ENCODE measurements around the gene CNNM2. TPM values are rescaled to one million over a fixed set of nuclear protein-coding genes. Genes with fewer than 3 reads are reported as not detected.
"Not testable (repeated sequence)": the region's sequence is repeated elsewhere in the genome, so short reads cannot be mapped to it uniquely, and the experiment has no call there.

CNNM2 gene
- total RNA-seq, 4 donors from 2014 or later: 9.9 to 21.0 (median 10.5) TPM

DNA sequence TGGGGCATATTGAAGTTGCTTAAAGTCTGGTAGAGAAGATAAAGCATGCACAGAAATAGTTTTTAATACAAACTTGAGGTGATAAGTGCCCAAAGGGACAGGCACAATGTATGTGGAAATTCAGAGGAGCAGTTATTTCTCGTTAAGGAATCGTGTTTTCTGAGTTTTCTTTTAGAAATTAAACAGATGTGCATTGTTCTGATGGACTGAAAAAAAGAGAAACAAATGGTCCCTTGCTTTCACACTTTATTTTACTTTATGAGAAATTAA is 45.6 kb downstream of the CNNM2 start:
- H3K27me3 ChIP-seq: no peaks in the 10 kb centered on the region
- WGBS, 2 donors: 30 to 33% methylated on average over 2 of the region's 2 CpGs

DNA sequence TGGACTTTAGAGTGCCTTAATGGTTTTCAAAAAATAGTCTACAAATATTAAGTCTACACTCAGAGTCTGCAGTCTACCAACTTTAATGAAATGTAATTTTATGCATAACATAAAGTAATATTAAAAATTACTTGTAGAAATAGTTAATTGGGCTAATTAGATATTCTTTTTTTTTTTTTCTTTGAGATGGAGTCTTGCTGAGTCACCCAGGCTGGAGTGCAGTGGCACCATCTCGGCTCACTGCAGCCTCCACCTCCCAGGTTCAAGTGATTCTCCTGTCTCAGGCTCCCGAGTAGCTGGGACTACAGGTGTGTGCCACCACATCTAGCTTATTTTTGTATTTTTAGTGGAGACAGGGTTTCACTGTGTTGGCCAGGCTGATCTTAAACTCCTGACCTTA is 46.0 kb downstream of the CNNM2 start:
- H3K9me3 ChIP-seq; DNase-seq (ENCODE audit: low spot score in 2 of 2); H3K36me3 ChIP-seq; H3K4me1 ChIP-seq; H3K4me3 ChIP-seq; H3K27ac ChIP-seq; H3K27me3 ChIP-seq: not testable (repeated sequence)
- 92 to 94% methylated on average over 2 of the region's 2 CpGs for WGBS, 2 donors

More for the DNA sequence above, 45.6 kb downstream of the CNNM2 start:
- Histone ChIP-seq H3K4me3 (no peak overlapping the region), H3K4me1 (peaks cover 0 to 5% (median 0%) of the 10 kb centered on the region in 4 donors), H3K9me3 (no peaks in the 10 kb centered on the region), H3K36me3 (no peaks in the 10 kb centered on the region), H3K27ac (no peak overlapping the region)
- TF ChIP-seq EP300 (IDR thresholded peaks at IDR 0.05) (no peak), POLR2A (IDR thresholded peaks at IDR 0.05) (no peak)
- TF ChIP-seq, protein P1, sequence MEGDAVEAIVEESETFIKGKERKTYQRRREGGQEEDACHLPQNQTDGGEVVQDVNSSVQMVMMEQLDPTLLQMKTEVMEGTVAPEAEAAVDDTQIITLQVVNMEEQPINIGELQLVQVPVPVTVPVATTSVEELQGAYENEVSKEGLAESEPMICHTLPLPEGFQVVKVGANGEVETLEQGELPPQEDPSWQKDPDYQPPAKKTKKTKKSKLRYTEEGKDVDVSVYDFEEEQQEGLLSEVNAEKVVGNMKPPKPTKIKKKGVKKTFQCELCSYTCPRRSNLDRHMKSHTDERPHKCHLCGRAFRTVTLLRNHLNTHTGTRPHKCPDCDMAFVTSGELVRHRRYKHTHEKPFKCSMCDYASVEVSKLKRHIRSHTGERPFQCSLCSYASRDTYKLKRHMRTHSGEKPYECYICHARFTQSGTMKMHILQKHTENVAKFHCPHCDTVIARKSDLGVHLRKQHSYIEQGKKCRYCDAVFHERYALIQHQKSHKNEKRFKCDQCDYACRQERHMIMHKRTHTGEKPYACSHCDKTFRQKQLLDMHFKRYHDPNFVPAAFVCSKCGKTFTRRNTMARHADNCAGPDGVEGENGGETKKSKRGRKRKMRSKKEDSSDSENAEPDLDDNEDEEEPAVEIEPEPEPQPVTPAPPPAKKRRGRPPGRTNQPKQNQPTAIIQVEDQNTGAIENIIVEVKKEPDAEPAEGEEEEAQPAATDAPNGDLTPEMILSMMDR (IDR thresholded peaks at IDR 0.05): no peak
- no peak for DNase-seq (ENCODE audit: low spot score in 2 of 2)

DNA sequence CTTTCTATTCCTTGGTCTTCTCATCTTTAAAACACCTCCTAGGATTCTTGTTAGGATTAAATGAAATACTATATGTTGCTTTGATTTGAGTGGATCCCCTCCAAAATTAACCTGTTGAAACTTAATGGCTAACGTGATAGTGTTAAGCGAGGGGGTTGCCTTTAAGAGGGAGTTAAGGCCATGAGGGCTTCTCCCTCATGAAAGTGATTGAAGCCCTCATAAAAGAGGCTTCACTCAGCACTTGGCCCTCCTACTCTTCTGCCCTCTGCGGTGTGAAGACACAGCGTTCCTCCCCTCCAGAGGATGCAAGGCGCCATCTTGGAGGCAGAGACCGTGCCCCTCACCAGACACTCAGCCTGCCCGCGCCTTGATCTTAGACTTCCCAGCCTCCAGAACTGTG is 46.6 kb downstream of the CNNM2 start:
- Histone ChIP-seq H3K27me3 (no peaks in the 10 kb centered on the region), H3K4me3 (no peak overlapping the region), H3K4me1 (peaks cover 0 to 5% (median 0%) of the 10 kb centered on the region in 4 donors), H3K36me3 (no peaks in the 10 kb centered on the region), H3K9me3 (no peaks in the 10 kb centered on the region), H3K27ac (no peak overlapping the region)
- no peak for DNase-seq (ENCODE audit: low spot score in 2 of 2)
- no peak for TF ChIP-seq POLR2A (IDR thresholded peaks at IDR 0.05)
- TF ChIP-seq, protein P1 (IDR thresholded peaks at IDR 0.05): no peak
- TF ChIP-seq EP300 (IDR thresholded peaks at IDR 0.05): no peak
- WGBS, 2 donors: 89 to 92% methylated on average over 8 of the region's 8 CpGs

DNA sequence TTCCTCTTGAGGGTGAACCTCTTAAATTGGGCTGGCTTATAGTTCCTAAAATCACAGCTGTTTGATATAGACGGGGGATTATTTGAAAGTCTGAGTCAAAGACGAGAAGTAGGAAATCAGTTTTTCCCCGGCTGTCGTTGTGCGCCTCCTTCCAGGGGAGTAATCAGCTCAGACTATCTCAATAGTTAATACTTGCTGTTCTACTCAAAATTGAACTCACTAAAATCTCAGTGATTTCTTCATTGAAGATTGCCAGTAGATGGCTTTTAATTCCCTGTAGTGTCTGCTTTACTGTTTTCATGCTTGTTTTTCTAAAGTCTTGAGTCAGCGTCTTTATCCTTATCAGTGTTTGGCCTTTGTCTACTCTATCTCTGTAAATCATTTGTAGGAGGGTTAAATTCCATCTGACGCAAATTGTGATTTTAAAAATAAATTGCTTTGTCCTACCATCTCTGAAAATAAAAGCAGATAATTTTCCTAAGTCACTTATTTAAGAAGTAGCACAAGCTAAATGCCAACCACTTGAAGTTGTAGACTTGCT is 47.3 kb downstream of the CNNM2 start:
- WGBS, 2 donors: 74 to 80% methylated on average over 7 of the region's 7 CpGs
- Histone ChIP-seq H3K27ac (no peak overlapping the region), H3K4me3 (no peak overlapping the region), H3K4me1 (peaks cover 0 to 5% (median 0%) of the 10 kb centered on the region in 4 donors), H3K36me3 (no peaks in the 10 kb centered on the region), H3K27me3 (no peaks in the 10 kb centered on the region), H3K9me3 (no peaks in the 10 kb centered on the region)
- TF ChIP-seq, protein P1 (IDR thresholded peaks at IDR 0.05): no peak
- no peak for TF ChIP-seq POLR2A (IDR thresholded peaks at IDR 0.05)
- TF ChIP-seq EP300 (IDR thresholded peaks at IDR 0.05): no peak
- no peak for DNase-seq (ENCODE audit: low spot score in 2 of 2)

DNA sequence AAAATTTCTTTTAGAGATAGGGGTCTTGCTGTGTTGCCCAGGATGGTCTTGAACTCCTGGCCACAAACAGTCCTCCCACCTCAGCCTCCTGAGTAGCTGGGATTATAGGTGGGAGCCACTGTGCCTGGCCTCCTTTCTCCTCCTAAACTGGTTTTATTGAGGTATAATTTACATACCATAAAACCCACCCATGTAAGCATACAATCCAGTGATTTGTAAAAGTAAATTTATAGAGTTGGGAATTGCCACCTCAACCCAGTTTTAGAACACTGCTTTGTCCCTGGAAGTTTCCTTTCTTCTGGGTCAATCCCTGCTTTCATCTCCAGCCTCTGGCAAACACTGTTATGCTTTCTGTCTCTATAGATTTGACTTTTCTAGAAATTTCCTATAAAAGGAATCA is 49.0 kb downstream of the CNNM2 start:
- Histone ChIP-seq H3K9me3 (no peaks in the 10 kb centered on the region), H3K4me1 (peaks cover 0 to 4% (median 0%) of the 10 kb centered on the region in 4 donors), H3K27me3 (no peaks in the 10 kb centered on the region), H3K4me3 (no peak overlapping the region), H3K27ac (no peak overlapping the region), H3K36me3 (no peaks in the 10 kb centered on the region)
- TF ChIP-seq EP300 (IDR thresholded peaks at IDR 0.05): no peak
- TF ChIP-seq POLR2A (IDR thresholded peaks at IDR 0.05): no peak
- TF ChIP-seq, protein P1 (IDR thresholded peaks at IDR 0.05): no peak
- no peak for DNase-seq (ENCODE audit: low spot score in 2 of 2)
